Esophagus (tissue), 2 donors: Measurements from ENCODE around the gene SRP68. TPM values are rescaled to one million over a fixed set of nuclear protein-coding genes. Genes with fewer than 3 reads are reported as not detected.

ENCODE experiments used
- H3K27ac ChIP-seq, 2 donors: one replicate each; pipeline ENCODE4 v1.5.1; 2013; ENCODE audit warnings: low read depth in 2 of 2, mild to moderate bottlenecking in 2 of 2, inconsistent platforms in 1 of 2, low read length in 1 of 2, moderate library complexity in 1 of 2
- H3K27me3 ChIP-seq, 2 donors: one replicate each; pipeline ENCODE4 v1.6.1; 2013; ENCODE audit warnings: low read length in 2 of 2, control low read depth in 1 of 2, mild to moderate bottlenecking in 1 of 2; ENCODE audit not compliant: insufficient read depth in 2 of 2, control insufficient read depth in 1 of 2
- H3K36me3 ChIP-seq, 2 donors: one replicate each; pipeline ENCODE4 v1.6.1; 2013; ENCODE audit warnings: low read length in 1 of 2; ENCODE audit not compliant: control insufficient read depth in 2 of 2, insufficient read depth in 2 of 2
- H3K4me1 ChIP-seq, 2 donors: one replicate each; pipeline ENCODE4 v1.6.1; 2013; ENCODE audit warnings: low read length in 1 of 2; ENCODE audit not compliant: control insufficient read depth in 2 of 2, insufficient read depth in 2 of 2
- H3K4me3 ChIP-seq, 2 donors: one replicate each; pipeline ENCODE4 v1.5.1; 2013; ENCODE audit warnings: low read length in 2 of 2, mild to moderate bottlenecking in 2 of 2, low read depth in 1 of 2, moderate library complexity in 1 of 2
- H3K9me3 ChIP-seq, 2 donors: one replicate each; pipeline ENCODE4 v1.6.1; 2013; ENCODE audit warnings: mild to moderate bottlenecking in 2 of 2, low read depth in 1 of 2, low read length in 1 of 2, moderate library complexity in 1 of 2; ENCODE audit not compliant: control insufficient read depth in 2 of 2, insufficient read depth in 1 of 2
- WGBS, 2 donors: extraction: QIAGEN DNeasy Blood & Tissue Kit; methylation state at CpG; one replicate each; pipeline ENCODE4 v1.1.7; 2013; 5-methylcytosine and 5-hydroxymethylcytosine counted together
- polyA plus RNA-seq, 2 donors: library from polyadenylated mRNA; stranded (reverse); fragments of 200-250 nt; gene quantifications; one replicate each; pipeline ENCODE4 v1.2.3, GENCODE V29; 2013
- donor health status: healthy with polysubstance abuse.
- donor health status: Bipolar disorder and iron deficiency.

SRP68 gene
- polyA plus RNA-seq, 2 donors: 34.3 to 57.9 TPM

- Histone ChIP-seq H3K36me3 (peaks cover 9 to 67% of the 10 kb centered on the region in 2 donors), H3K4me3 (no peak overlapping the region), H3K27ac (no peak overlapping the region), H3K27me3 (no peaks in the 10 kb centered on the region), H3K4me1 (peaks cover 4 to 7% of the 10 kb centered on the region in 2 donors), H3K9me3 (no peaks in the 10 kb centered on the region)
- 87 to 89% methylated on average over 21 of the region's 21 CpGs for WGBS, 2 donors
These were observed 62.2 kb downstream of the SRP68 start for GRCh38 chr17:76009969-76010661.

GRCh38 chr17:76009447-76009846, 62.9 kb downstream of the SRP68 start:
- Histone ChIP-seq H3K27me3 (no peaks in the 10 kb centered on the region), H3K9me3 (no peaks in the 10 kb centered on the region), H3K27ac (no peak overlapping the region), H3K4me3 (no peak overlapping the region), H3K4me1 (no peaks in the 10 kb centered on the region), H3K36me3 (peaks cover 9 to 66% of the 10 kb centered on the region in 2 donors)
- 92 to 94% methylated on average over 20 of the region's 20 CpGs for WGBS, 2 donors

- WGBS, 2 donors: 92 to 96% methylated on average over 56 of the region's 56 CpGs
- no peak overlapping the region for H3K4me3 ChIP-seq
- no peaks in the 10 kb centered on the region for H3K27me3 ChIP-seq
- H3K27ac ChIP-seq: no peak overlapping the region
- H3K36me3 ChIP-seq: peaks cover 5 to 63% of the 10 kb centered on the region in 2 donors
- H3K9me3 ChIP-seq: no peaks in the 10 kb centered on the region
- no peaks in the 10 kb centered on the region for H3K4me1 ChIP-seq
These were observed 63.5 kb downstream of the SRP68 start for GRCh38 chr17:76008630-76009425.

GRCh38 chr17:76008208-76008607, 64.1 kb downstream of the SRP68 start:
- H3K27me3 ChIP-seq: no peaks in the 10 kb centered on the region
- peaks cover 4 to 57% of the 10 kb centered on the region in 2 donors for H3K36me3 ChIP-seq
- no peak overlapping the region for H3K4me3 ChIP-seq
- H3K27ac ChIP-seq: no peak overlapping the region
- no peaks in the 10 kb centered on the region for H3K9me3 ChIP-seq
- WGBS, 2 donors: 92 to 93% methylated on average over 32 to 36 of the region's 36 CpGs
- no peaks in the 10 kb centered on the region for H3K4me1 ChIP-seq

GRCh38 chr17:76007850-76008165, 64.5 kb downstream of the SRP68 start:
- Histone ChIP-seq H3K27me3 (no peaks in the 10 kb centered on the region), H3K36me3 (peaks cover 4 to 56% of the 10 kb centered on the region in 2 donors), H3K27ac (no peak overlapping the region), H3K4me1 (no peaks in the 10 kb centered on the region), H3K9me3 (no peaks in the 10 kb centered on the region), H3K4me3 (no peak overlapping the region)
- WGBS, 2 donors: 82 to 84% methylated on average over 16 of the region's 16 CpGs

- H3K4me3 ChIP-seq: no peak overlapping the region
- H3K36me3 ChIP-seq: peaks cover 4 to 57% of the 10 kb centered on the region in 2 donors
- H3K4me1 ChIP-seq: no peaks in the 10 kb centered on the region
- WGBS, 2 donors: 89 to 91% methylated on average over 39 of the region's 39 CpGs
- no peaks in the 10 kb centered on the region for H3K9me3 ChIP-seq
- H3K27me3 ChIP-seq: no peaks in the 10 kb centered on the region
- no peak overlapping the region for H3K27ac ChIP-seq
These were observed 65.0 kb downstream of the SRP68 start for GRCh38 chr17:76007131-76007849.

GRCh38 chr17:76005263-76006149, 66.8 kb downstream of the SRP68 start:
- H3K27me3 ChIP-seq: no peaks in the 10 kb centered on the region
- no peaks in the 10 kb centered on the region for H3K9me3 ChIP-seq
- peaks cover 3 to 55% of the 10 kb centered on the region in 2 donors for H3K36me3 ChIP-seq
- H3K27ac ChIP-seq: peak overlapping the region in 1 of 2 donors; percentile 35
- H3K4me3 ChIP-seq: no peak overlapping the region
- H3K4me1 ChIP-seq: no peaks in the 10 kb centered on the region
- WGBS, 2 donors: 44 to 48% methylated on average over 16 of the region's 16 CpGs

- WGBS, 2 donors: 71 to 82% methylated on average over 8 of the region's 8 CpGs
- H3K36me3 ChIP-seq: peaks cover 0 to 49% of the 10 kb centered on the region in 2 donors
- H3K27ac ChIP-seq: peak overlapping the region in 1 of 2 donors; percentile 29
- H3K9me3 ChIP-seq: no peaks in the 10 kb centered on the region
- no peaks in the 10 kb centered on the region for H3K27me3 ChIP-seq
- H3K4me1 ChIP-seq: no peaks in the 10 kb centered on the region
- no peak overlapping the region for H3K4me3 ChIP-seq
These were observed 67.5 kb downstream of the SRP68 start for GRCh38 chr17:76004750-76005262.

GRCh38 chr17:76003915-76004314, 68.4 kb downstream of the SRP68 start:
- no peaks in the 10 kb centered on the region for H3K9me3 ChIP-seq
- WGBS, 2 donors: 70 to 78% methylated on average over 6 of the region's 6 CpGs
- no peak overlapping the region for H3K27ac ChIP-seq
- no peak overlapping the region for H3K4me3 ChIP-seq
- peaks cover 0 to 41% of the 10 kb centered on the region in 2 donors for H3K36me3 ChIP-seq
- H3K4me1 ChIP-seq: no peaks in the 10 kb centered on the region
- H3K27me3 ChIP-seq: no peaks in the 10 kb centered on the region
